GM12878 (cell line): Measurements from ENCODE around the gene TNK2. TPM values are rescaled to one million over a fixed set of nuclear protein-coding genes. Genes with fewer than 3 reads are reported as not detected.
A peak's percentile ranks its signal among the peaks of the same experiment; 100 is the strongest.

Experiments used
- ATAC-seq: fragments of 200-7000 bp; cut with Tn5 transposase; 3 replicates; pipeline ENCODE4 v1.9.1; 2020; ENCODE audit warnings: mild to moderate bottlenecking, moderate library complexity
- BruUV-seq: library from RNA; stranded (reverse); fragments of 400-500 nt; replicated peaks from 2 replicates; lab custom pipeline; 2021; lab: Mats Ljungman, UMichigan
- CTCF ChIA-PET: fragments of 300-600 bp; sonication (Branson Sonifier 250); formaldehyde crosslinking; extraction: SDS; loops from one replicate; lab custom pipeline; 2021; ENCODE audit warnings: inconsistent platforms; lab: Yijun Ruan, JAX
- POLR2A ChIA-PET: fragments of 350-600 bp; formaldehyde crosslinking; extraction: SDS; loops from one replicate; lab custom pipeline; 2021; ENCODE audit warnings: inconsistent platforms; lab: Charles Lee
- RAD21 ChIA-PET: fragments of 300-600 bp; sonication (Branson Sonifier 250); formaldehyde crosslinking; loops from one replicate; lab custom pipeline; 2023; ENCODE audit warnings: antibody characterized with exemption; ENCODE audit not compliant: unreplicated experiment; lab: Charles Lee
- SMC1A ChIA-PET: fragments of 300-600 bp; sonication (Branson Sonifier 250); formaldehyde crosslinking; loops from one replicate; lab custom pipeline; 2023; ENCODE audit not compliant: unreplicated experiment, uncharacterized antibody; lab: Charles Lee
- DNase-seq: peaks from one replicate; pipeline ENCODE4 v3.0.0-alpha.2; 2011; ENCODE audit warnings: low read depth, low spot score
- FAIRE-seq: peaks from 3 replicates; lab custom pipeline; 2011; peaks lifted over from hg19 to GRCh38; lab: Jason Lieb, UNC
- H2AFZ ChIP-seq: 2 replicates; pipeline ENCODE4 v1.6.0; 2011; ENCODE audit warnings: low read depth, low read length, control low read depth; ENCODE audit not compliant: control insufficient read depth
- H3K27ac ChIP-seq: 2 replicates; pipeline ENCODE4 v1.5.1; 2011; ENCODE audit warnings: control low read depth; ENCODE audit not compliant: control insufficient read depth, insufficient read depth
- H3K27me3 ChIP-seq, 2 experiments: replicated peaks in 1 of 2; 2 replicates each; pipeline versions ENCODE4 v1.6.0 to v1.6.1; 2011; ENCODE audit warnings: low read length in 1 of 2; ENCODE audit not compliant: control insufficient read depth in 2 of 2, insufficient read depth in 2 of 2
- H3K36me3 ChIP-seq, 2 experiments: 2 replicates each; pipeline ENCODE4 v1.5.1; 2011; ENCODE audit warnings: low read length in 1 of 2; ENCODE audit not compliant: control insufficient read depth in 2 of 2, insufficient read depth in 2 of 2
- H3K4me1 ChIP-seq: 2 replicates; pipeline ENCODE4 v1.6.1; 2011; ENCODE audit warnings: mild to moderate bottlenecking, low read length, moderate library complexity, mixed read lengths; ENCODE audit not compliant: control insufficient read depth, insufficient read depth
- H3K4me2 ChIP-seq: 2 replicates; pipeline ENCODE4 v1.6.0; 2011; ENCODE audit warnings: control low read depth; ENCODE audit not compliant: control insufficient read depth, insufficient read depth
- H3K4me3 ChIP-seq: fragments of 200-600 bp; sonication (generic); 2 replicates; pipeline ENCODE4 v1.5.1; 2016
- H3K79me2 ChIP-seq: 2 replicates; pipeline ENCODE4 v1.6.0; 2011; ENCODE audit warnings: low read length; ENCODE audit not compliant: control insufficient read depth, insufficient read depth
- H3K9ac ChIP-seq: 2 replicates; pipeline ENCODE4 v1.8.0; 2011; ENCODE audit warnings: low read length, control low read depth, mixed read lengths; ENCODE audit not compliant: control insufficient read depth, insufficient read depth
- H3K9me3 ChIP-seq: replicated peaks from 3 replicates; pipeline ENCODE4 v1.5.1; 2011; ENCODE audit warnings: mild to moderate bottlenecking, low read length; ENCODE audit not compliant: control insufficient read depth, insufficient read depth
- H4K20me1 ChIP-seq: 2 replicates; pipeline ENCODE4 v1.6.0; 2011; ENCODE audit not compliant: control insufficient read depth, insufficient read depth
- BCLAF1 ChIP-seq: fragments of 450-650 bp; IDR thresholded peaks from 2 replicates; pipeline ENCODE4 v1.6.1; 2017; ENCODE audit warnings: antibody characterized with exemption, mild to moderate bottlenecking, moderate library complexity
- CHD1 ChIP-seq: IDR thresholded peaks from 2 replicates; pipeline ENCODE4 v1.6.1; 2012; ENCODE audit warnings: low read depth, low read length, improper control_type of control experiment
- CREB1 ChIP-seq: IDR thresholded peaks from 2 replicates; pipeline ENCODE4 v1.6.1; 2012; ENCODE audit warnings: low read depth, mild to moderate bottlenecking, inconsistent platforms
- ELK1 ChIP-seq: IDR thresholded peaks from 2 replicates; pipeline ENCODE4 v1.6.1; 2012; ENCODE audit warnings: low read depth, low read length, improper control_type of control experiment
- IKZF1 ChIP-seq: fragments of 450-650 bp; conservative IDR thresholded peaks from 2 replicates; pipeline ENCODE4 v1.6.1; 2017; ENCODE audit warnings: antibody characterized with exemption, mild to moderate bottlenecking
- YBX1 ChIP-seq: fragments of 450-650 bp; IDR thresholded peaks from 2 replicates; pipeline ENCODE4 v1.6.1; 2016; ENCODE audit warnings: antibody characterized with exemption
- WGBS: methylation state at CpG from one replicate; pipeline ENCODE4 v1.1.6; 2016; ENCODE audit warnings: low lambda C conversion rate; ENCODE audit not compliant: insufficient replicate concordance, insufficient coverage; ENCODE audit errors: missing lambda C conversion rate; 5-methylcytosine and 5-hydroxymethylcytosine counted together
- in situ Hi-C: fragments of 300-500 bp; cut with MboI; formaldehyde crosslinking; loops from 9 replicates; pipeline ENCODE4 v1.14.3; 2018; ENCODE audit warnings: mixed read lengths
- intact Hi-C: fragments of 100-400 bp; cut with micrococcal nuclease; formaldehyde crosslinking; loops from one replicate; pipeline ENCODE4 v1.14.2; 2022; ENCODE audit not compliant: unreplicated experiment
- polyA plus RNA-seq, 11 experiments: library from polyadenylated mRNA; depleted of rRNA in 4 of 11; unstranded in 6 of 11; stranded (reverse) in 5 of 11; fragments of >200 nt; fragmentation: Nextera tagmentation in 4 of 11; fragmentation: Illumina TruSeq in 1 of 11; extraction: Ambion mirVana in 4 of 11; extraction: Trizol in 1 of 11; gene quantifications; 1 replicate in 1 of 11; 2 replicates in 10 of 11; pipeline versions ENCODE4 v1.2.1 to v1.2.3, GENCODE V29; 2011 to 2016; ENCODE audit warnings: inconsistent platforms in 2 of 11, missing spikeins in 2 of 11, low read depth in 1 of 11
- total RNA-seq, 4 experiments: library from RNA; depleted of rRNA in 3 of 4; stranded (reverse); fragments of >200 nt in 3 of 4; fragmentation: Illumina TruSeq in 1 of 4; extraction: Trizol in 1 of 4; gene quantifications; 2 replicates each; pipeline versions ENCODE4 v1.2.1 to v1.2.3, GENCODE V29; 2013 to 2021

The TNK2 gene
- total and polyA plus RNA-seq, 10 of the 15 experiments (the other 5 are each of a cell fraction or from before 2014, with no cell fraction given) = 0.13 to 47.8 (median 10.8) TPM

DNA sequence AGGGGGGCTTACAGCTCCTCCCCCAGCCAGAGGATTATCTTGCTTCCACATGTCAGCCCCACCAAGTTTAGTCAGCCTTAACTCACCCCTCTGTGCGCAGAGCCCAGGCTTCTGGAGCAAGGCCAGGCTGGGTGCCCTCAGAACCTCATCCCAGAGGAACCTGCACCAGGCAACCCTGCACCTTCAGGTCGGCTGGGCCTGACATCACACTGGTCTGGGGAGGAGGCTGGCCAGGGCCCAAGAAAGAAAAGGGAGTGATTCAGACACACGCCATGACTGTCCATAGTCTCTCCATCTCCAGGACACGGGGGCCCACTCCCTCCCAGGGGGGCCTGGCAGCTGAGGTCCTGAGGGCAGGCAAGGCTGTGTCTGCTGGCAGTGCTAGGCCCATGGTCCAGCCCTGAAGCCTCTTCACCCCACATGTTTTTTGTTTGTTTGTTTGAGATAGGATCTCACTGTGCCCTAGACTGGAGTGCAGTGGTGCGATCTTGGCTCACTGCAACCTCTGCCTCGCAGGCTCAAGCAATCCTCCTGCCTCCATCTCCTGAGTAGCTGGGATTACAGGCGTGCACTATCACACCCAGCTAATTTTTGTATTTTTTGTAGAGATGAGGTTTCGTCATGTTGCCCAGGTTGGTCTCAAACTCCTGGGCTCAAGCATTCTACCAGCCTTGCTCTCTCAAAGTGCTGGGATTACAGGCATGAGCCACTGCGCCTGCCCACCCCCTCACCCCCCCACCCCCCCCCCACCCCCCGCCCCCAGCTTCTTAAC is 11.1 kb downstream of the TNK2 start:
- intact Hi-C loops (no loop called here), in situ Hi-C loops (no loop called here)
- Histone ChIP-seq H3K9ac (no peak overlapping the region), H3K9me3 (no peaks in the 10 kb centered on the region), H3K36me3 (no peaks in the 10 kb centered on the region), H3K4me1 (peaks cover 42% of the 10 kb centered on the region), H3K4me2 (peak overlapping the region; percentile 96; the same call in 1 of the 2 replicates), H3K27ac (no peak overlapping the region), H4K20me1 (peaks cover 4% of the 10 kb centered on the region; the same call in 1 of the 2 replicates), H3K79me2 (peaks cover 58% of the 10 kb centered on the region), H3K4me3 (no peak overlapping the region), H3K27me3 (no peaks in the 10 kb centered on the region), H2AFZ (no peak overlapping the region)
- ChIA-PET RAD21 (interaction anchor here (1.7 to 5.2 kb wide), 2 partner anchors 11 to 17 kb away, joined by 7 to 34 read pairs; partner anchors contain the start of gene TNK2), SMC1A (interaction anchor here (1.0 to 4.0 kb wide), 2 partner anchors 10 to 18 kb away, joined by 4 to 43 read pairs; partner anchors contain the start of gene TNK2), POLR2A (interaction anchor here (0.6 to 3.9 kb wide), 3 partner anchors 10 to 123 kb away, joined by 3 to 30 read pairs (median 3); partner anchors contain the start of gene TNK2), CTCF (interaction anchor here (2.1 to 4.9 kb wide), 4 partner anchors 10 to 38 kb away, joined by 7 to 94 read pairs (median 60); partner anchors contain the start of gene TNK2)
- no peak for DNase-seq
- no TSS peak for BruUV-seq
- TF ChIP-seq CHD1 (no peak), IKZF1 (no peak), BCLAF1 (no peak), YBX1 (no peak), ELK1 (no peak), CREB1 (no peak)
- no peak for ATAC-seq
- FAIRE-seq = no peak
- 87% methylated on average over 8 of the region's 10 CpGs for WGBS
